ENCODE measurements around the gene C2orf15. TPM values are rescaled to one million over a fixed set of nuclear protein-coding genes. Genes with fewer than 3 reads are reported as not detected.

The C2orf15 gene
- total and polyA plus RNA-seq, 9 of the 15 experiments (the other 6 are each of a cell fraction or from before 2014, with no cell fraction given) = 0.04 to 0.27 (median 0.15) TPM; not detected in 1

GRCh38 chr2:99141110-99142108 is at the start of gene C2orf15 (continued):
- no peak for TF ChIP-seq ZNF780A (CRISPR knock-in tag; IDR thresholded peaks at IDR 0.05)
- TF ChIP-seq RBBP5 (IDR thresholded peaks at IDR 0.05; ENCODE audit: borderline replicate concordance, insufficient read depth, low read length, poor library complexity, severe bottlenecking) = peak; percentile 57
- TF ChIP-seq ZNF561 (CRISPR knock-in tag; conservative IDR thresholded peaks at IDR 0.05) = no peak
- TF ChIP-seq BRF1 (IDR thresholded peaks at IDR 0.05; ENCODE audit: borderline replicate concordance, extremely low read depth, insufficient read length) = no peak
- TF ChIP-seq HINFP (tag; conservative IDR thresholded peaks at IDR 0.05; ENCODE audit: low read depth) = no peak
- TF ChIP-seq VEZF1 (CRISPR knock-in tag; IDR thresholded peaks at IDR 0.05) = peak; percentile 82
- TF ChIP-seq E2F1 (CRISPR knock-in tag; IDR thresholded peaks at IDR 0.05) = 0 out of 2 replicates have a peak, but pooled peaks have one; percentile 20
- no peak for TF ChIP-seq MCM2 (IDR thresholded peaks at IDR 0.05; ENCODE audit: low read depth)
- no peak for TF ChIP-seq BRF2 (IDR thresholded peaks at IDR 0.05; ENCODE audit: borderline replicate concordance, insufficient read depth, insufficient read length)
- no peak for TF ChIP-seq DIDO1 (tag; IDR thresholded peaks at IDR 0.05; ENCODE audit: low read depth)
- TF ChIP-seq POLR3A (IDR thresholded peaks at IDR 0.05; ENCODE audit: borderline replicate concordance, extremely low read depth, insufficient read depth, insufficient read length) = no peak
- no peak for TF ChIP-seq CREB1 (IDR thresholded peaks at IDR 0.05)
- peak; percentile 30; the same call in 1 of the 2 replicates for TF ChIP-seq CREB1 (CRISPR knock-in tag; IDR thresholded peaks at IDR 0.05)
- no peak for TF ChIP-seq HMG20A (CRISPR knock-in tag; conservative IDR thresholded peaks at IDR 0.05)
- no peak for TF ChIP-seq TCF3 (CRISPR knock-in tag; IDR thresholded peaks at IDR 0.05)
- no peak for TF ChIP-seq HNRNPLL (IDR thresholded peaks at IDR 0.05; ENCODE audit: low read depth, low read length, poor library complexity, severe bottlenecking)
- TF ChIP-seq DEAF1 (CRISPR knock-in tag; IDR thresholded peaks at IDR 0.05) = no peak
- no peak for TF ChIP-seq TAF1 (IDR thresholded peaks at IDR 0.05; ENCODE audit: control insufficient read depth, extremely low read depth, insufficient read depth, low read length, severe bottlenecking)
- TF ChIP-seq MAFF (IDR thresholded peaks at IDR 0.05; ENCODE audit: low read length) = no peak
